Right lobe of liver (tissue), 6 donors: ENCODE data around the gene PAX4. TPM values are rescaled to one million over a fixed set of nuclear protein-coding genes. Genes with fewer than 3 reads are reported as not detected.
"Not testable (repeated sequence)": the region's sequence is repeated elsewhere in the genome, so short reads cannot be mapped to it uniquely, and the experiment has no call there.

Source experiments
- ATAC-seq, 4 donors: fragments of 200-7000 bp; cut with Tn5 transposase; one replicate each; pipeline ENCODE4 v1.9.1; 2020; ENCODE audit warnings: mild to moderate bottlenecking in 4 of 4, moderate library complexity in 4 of 4
- DNase-seq, 3 donors: peaks; one replicate each; pipeline ENCODE4 v3.0.0-alpha.2; 2020
- H3K27ac ChIP-seq, 3 donors: fragments of 200-600 bp; one replicate each; pipeline ENCODE4 v1.8.0; 2022
- H3K27me3 ChIP-seq, 2 donors: fragments of 200-600 bp; one replicate each; pipeline ENCODE4 v1.8.0; 2022
- H3K36me3 ChIP-seq, 4 donors: fragments of 200-600 bp; sonication (generic) in 1 of 4; one replicate each; pipeline versions ENCODE4 v1.5.1 to v1.8.0; 2017 to 2022; ENCODE audit warnings: control low read depth in 1 of 4
- H3K4me1 ChIP-seq, 4 donors: fragments of 200-600 bp; sonication (generic) in 1 of 4; one replicate each; pipeline versions ENCODE4 v1.5.1 to v1.8.0; 2017 to 2022; ENCODE audit warnings: control low read depth in 1 of 4
- H3K4me3 ChIP-seq, 3 donors: fragments of 200-600 bp; one replicate each; pipeline ENCODE4 v1.8.0; 2022
- H3K9me3 ChIP-seq, 4 donors: fragments of 200-600 bp; sonication (generic) in 1 of 4; one replicate each; pipeline versions ENCODE4 v1.5.1 to v1.8.0; 2017 to 2022; ENCODE audit warnings: control low read depth in 1 of 4
- POLR2A ChIP-seq: fragments of 450-650 bp; IDR thresholded peaks from one replicate; pipeline ENCODE4 v1.6.1; 2017; ENCODE audit warnings: antibody characterized with exemption, mild to moderate bottlenecking
- WGBS: methylation state at CpG from one replicate; pipeline ENCODE4 v1.1.6; 2018; ENCODE audit warnings: low coverage, low lambda C conversion rate; ENCODE audit not compliant: insufficient coverage; ENCODE audit errors: missing lambda C conversion rate; 5-methylcytosine and 5-hydroxymethylcytosine counted together
- intact Hi-C, 2 donors: fragments of 100-400 bp; cut with DNase I; formaldehyde crosslinking; loops; one replicate each; pipeline versions ENCODE4 v1.11.2 to v1.14.1; 2022
- total RNA-seq, 6 experiments: library from RNA; depleted of rRNA in 2 of 6; stranded (reverse); fragments of >200 nt in 2 of 6; fragmentation: NEBNext Ultra II Directional in 3 of 6; extraction: Animal tissue kit (Norgen Biotek cat#: 25700) in 3 of 6; gene quantifications; one replicate each; pipeline versions ENCODE4 v1.1.0 to v1.2.4, GENCODE V29; 2016 to 2023
- TF ChIP-seq, protein P1 (sequence below), 4 donors: fragments of 200-600 bp in 3 of 4; fragments of 450-650 bp in 1 of 4; IDR thresholded peaks; one replicate each; pipeline versions ENCODE4 v1.5.1 to v1.8.0; 2016 to 2022; ENCODE audit warnings: antibody characterized with exemption in 4 of 4, mild to moderate bottlenecking in 2 of 4
- donor health status: DM: no; HTN: yes; CAD: no.
- donor health status: DM: no; HTN: no; CAD: no.
- donor health status: DM: no; HTN: no; CAD: no.
- donor health status: DM: no; HTN: yes; CAD: no.
- donor health status: DM: no; HTN: yes; CAD: no.

Gene PAX4
- total RNA-seq, 6 experiments from 2014 or later, result not detected

DNA sequence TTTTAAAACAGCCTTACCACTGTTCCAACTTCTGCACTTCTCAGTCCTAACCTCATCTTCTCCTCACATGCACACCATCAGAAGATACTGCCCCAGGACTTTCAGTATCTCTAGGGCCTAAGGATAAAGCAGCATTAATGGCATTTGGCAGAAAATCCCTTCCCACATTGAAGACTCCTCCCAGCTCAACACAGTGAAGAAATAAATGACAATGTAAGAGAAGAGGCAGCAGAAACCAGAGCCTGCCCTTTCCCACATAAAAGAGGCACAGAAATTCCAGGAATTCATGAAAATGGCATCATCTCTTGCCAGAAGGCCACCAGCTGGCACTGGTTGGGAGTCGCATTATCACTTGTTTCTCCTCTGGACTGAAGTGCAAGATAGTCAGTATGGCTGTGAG, 36.2 kb downstream of the PAX4 start:
- WGBS, result 60% methylated on average over 1 of the region's 1 CpG
- H3K4me1 ChIP-seq, result peaks cover 0 to 49% (median 27%) of the 10 kb centered on the region in 4 donors

DNA sequence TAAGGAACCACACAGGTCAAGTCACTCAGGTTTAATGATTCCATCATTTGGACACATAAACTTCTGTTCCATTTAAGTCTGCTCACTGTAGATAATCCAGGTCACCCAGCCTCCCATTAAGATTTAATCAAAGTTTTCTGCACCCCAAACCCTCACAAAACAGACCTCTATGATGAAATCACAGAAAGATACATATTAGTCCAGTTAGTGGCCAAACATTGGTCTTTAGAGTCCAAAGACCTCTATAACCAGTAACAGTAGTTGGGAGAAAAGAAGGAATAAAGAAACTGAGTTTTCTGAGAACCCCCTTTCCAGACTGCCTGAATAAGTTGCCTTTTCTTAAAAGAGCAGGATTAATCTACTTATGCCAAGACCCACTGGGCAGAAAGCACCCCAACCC, 37.3 kb downstream of the PAX4 start:
- DNase-seq (no peak), ATAC-seq (no peak)
- no peaks in the 10 kb centered on the region for H3K27me3 ChIP-seq
- H3K36me3 ChIP-seq, result peaks cover 0 to 9% (median 0%) of the 10 kb centered on the region in 4 donors
- peaks cover 0 to 49% (median 27%) of the 10 kb centered on the region in 4 donors for H3K4me1 ChIP-seq
- no peaks in the 10 kb centered on the region for H3K9me3 ChIP-seq
- TF ChIP-seq POLR2A, result no peak
- TF ChIP-seq, protein P1, sequence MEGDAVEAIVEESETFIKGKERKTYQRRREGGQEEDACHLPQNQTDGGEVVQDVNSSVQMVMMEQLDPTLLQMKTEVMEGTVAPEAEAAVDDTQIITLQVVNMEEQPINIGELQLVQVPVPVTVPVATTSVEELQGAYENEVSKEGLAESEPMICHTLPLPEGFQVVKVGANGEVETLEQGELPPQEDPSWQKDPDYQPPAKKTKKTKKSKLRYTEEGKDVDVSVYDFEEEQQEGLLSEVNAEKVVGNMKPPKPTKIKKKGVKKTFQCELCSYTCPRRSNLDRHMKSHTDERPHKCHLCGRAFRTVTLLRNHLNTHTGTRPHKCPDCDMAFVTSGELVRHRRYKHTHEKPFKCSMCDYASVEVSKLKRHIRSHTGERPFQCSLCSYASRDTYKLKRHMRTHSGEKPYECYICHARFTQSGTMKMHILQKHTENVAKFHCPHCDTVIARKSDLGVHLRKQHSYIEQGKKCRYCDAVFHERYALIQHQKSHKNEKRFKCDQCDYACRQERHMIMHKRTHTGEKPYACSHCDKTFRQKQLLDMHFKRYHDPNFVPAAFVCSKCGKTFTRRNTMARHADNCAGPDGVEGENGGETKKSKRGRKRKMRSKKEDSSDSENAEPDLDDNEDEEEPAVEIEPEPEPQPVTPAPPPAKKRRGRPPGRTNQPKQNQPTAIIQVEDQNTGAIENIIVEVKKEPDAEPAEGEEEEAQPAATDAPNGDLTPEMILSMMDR (IDR thresholded peaks at IDR 0.05), result no peak
- H3K4me3 ChIP-seq, result no peak overlapping the region
- peak overlapping the region in 1 of 3 donors; percentile 29 for H3K27ac ChIP-seq
- intact Hi-C loops, result no loop called here

More for the DNA sequence above, 36.2 kb downstream of the PAX4 start:
- DNase-seq, result no peak
- peaks cover 0 to 9% (median 0%) of the 10 kb centered on the region in 4 donors for H3K36me3 ChIP-seq
- no peak overlapping the region for H3K4me3 ChIP-seq
- no peak for ATAC-seq
- no peaks in the 10 kb centered on the region for H3K9me3 ChIP-seq
- intact Hi-C loops, result no loop called here
- H3K27me3 ChIP-seq, result no peaks in the 10 kb centered on the region
- TF ChIP-seq POLR2A, result no peak
- H3K27ac ChIP-seq, result peak overlapping the region in 2 of 3 donors; percentile 22 to 49

DNA sequence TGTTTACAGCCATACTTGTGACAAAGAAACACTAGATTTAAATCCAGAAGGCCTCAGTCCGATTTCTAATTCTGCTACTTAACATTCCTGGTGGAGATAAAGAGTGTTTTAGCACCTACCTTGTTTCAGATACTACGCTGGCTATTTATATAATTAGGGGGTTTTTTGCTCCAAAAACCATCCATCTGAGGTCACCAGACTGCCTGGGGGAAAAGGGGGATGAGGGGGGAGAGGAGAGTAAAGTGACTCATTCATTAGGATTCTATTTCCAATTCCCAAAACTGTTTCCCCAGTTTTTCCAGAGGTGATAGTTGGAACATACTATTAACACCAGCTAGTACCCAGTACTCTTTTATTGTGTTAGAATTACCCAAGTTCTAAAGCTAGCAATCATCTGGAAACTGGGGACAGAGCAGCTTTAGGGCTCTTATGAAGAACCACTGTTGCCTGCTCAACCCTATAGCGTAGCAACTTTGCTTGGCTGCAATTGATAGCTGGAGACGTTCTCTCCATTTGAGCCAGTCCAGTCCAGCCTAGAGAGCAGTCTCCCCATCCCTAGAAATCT, 39.1 kb downstream of the PAX4 start:
- no peak for DNase-seq
- H3K27me3 ChIP-seq, result no peaks in the 10 kb centered on the region
- intact Hi-C loops, result no loop called here
- H3K4me1 ChIP-seq, result peaks cover 0 to 38% (median 20%) of the 10 kb centered on the region in 4 donors
- 90% methylated on average over 4 of the region's 4 CpGs for WGBS
- no peaks in the 10 kb centered on the region for H3K9me3 ChIP-seq
- no peak overlapping the region for H3K4me3 ChIP-seq
- H3K36me3 ChIP-seq, result peaks cover 0 to 9% (median 0%) of the 10 kb centered on the region in 4 donors
- ATAC-seq, result no peak
- TF ChIP-seq POLR2A, result no peak
- TF ChIP-seq, protein P1 (IDR thresholded peaks at IDR 0.05), result no peak
- no peak overlapping the region for H3K27ac ChIP-seq

DNA sequence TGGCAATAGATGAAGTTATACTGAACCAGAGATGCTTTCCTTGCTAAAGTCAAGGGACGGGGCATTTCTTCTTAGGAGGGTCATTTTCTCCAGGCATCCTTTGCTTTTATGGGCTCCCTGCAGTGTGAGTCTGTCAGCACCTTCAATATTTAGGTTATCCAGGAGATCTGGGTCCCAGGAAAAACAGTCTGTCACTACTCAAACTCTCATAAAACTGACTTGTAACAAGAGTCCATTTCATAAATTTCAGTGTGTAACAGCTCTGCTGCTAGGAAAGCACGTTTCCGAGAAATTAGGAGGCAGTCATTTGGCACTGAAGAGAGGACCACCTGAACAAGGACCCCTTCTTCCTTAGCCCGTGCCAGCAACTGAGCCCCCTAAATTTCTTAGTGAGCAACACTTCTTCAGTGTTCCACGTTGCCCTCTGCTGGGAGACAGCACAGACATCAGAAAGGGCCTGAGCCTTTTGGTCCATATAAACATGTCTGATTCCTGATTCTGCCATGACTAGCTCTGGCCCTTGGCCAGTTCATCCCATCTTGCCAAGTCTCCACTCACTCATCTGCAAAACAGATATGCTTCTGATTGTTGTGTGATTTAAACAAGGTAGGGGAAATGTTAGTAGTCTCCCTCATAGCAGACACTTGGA, 39.8 kb downstream of the PAX4 start:
- no peaks in the 10 kb centered on the region for H3K27me3 ChIP-seq
- H3K36me3 ChIP-seq, result peaks cover 0 to 9% (median 0%) of the 10 kb centered on the region in 4 donors
- 85% methylated on average over 3 of the region's 5 CpGs for WGBS
- no peak overlapping the region for H3K4me3 ChIP-seq
- TF ChIP-seq POLR2A, result no peak
- TF ChIP-seq, protein P1 (IDR thresholded peaks at IDR 0.05), result peak in 2 of 4 donors; percentile 5 to 9
- intact Hi-C loops, result no loop called here
- no peak overlapping the region for H3K27ac ChIP-seq
- DNase-seq (no peak), ATAC-seq (no peak)
- H3K4me1 ChIP-seq, result peaks cover 0 to 32% (median 16%) of the 10 kb centered on the region in 4 donors
- H3K9me3 ChIP-seq, result no peaks in the 10 kb centered on the region

DNA sequence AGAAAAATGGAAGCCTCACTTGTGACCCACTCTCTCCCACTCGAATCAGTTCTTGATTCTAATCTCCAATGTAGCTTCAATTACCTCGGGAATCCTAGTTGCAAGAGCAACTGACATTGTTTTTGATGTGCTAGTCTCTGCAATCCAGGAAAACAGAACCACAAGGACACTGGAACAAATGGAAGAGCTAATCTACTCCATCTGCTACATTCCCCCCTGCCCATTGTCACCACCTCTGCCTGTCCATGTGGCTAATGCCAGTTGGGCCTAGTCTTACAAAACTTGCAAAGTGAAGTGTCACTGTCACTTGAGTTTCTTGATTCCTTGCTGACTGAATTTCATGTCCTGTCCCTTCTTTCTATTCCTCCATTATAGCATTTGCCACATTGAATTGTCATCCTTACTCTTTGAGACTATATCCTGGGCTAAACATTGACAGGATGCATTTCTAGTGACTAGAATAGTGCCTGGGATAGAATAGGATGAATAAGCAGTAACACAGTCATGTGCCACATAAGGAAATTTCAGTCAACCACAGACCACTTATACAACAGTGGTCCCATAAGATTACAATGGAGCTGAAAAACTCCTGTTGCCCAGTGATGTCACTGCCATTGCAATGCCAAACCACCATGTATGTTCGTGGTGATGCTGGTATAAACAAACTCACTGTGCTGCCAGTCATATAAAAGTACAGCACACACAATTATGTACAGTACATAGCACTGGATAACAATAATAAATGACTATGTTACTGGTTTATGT, 46.0 kb downstream of the PAX4 start:
- no peak overlapping the region for H3K4me3 ChIP-seq
- H3K36me3 ChIP-seq, result no peaks in the 10 kb centered on the region
- H3K27me3 ChIP-seq, result no peaks in the 10 kb centered on the region
- 64% methylated on average over 1 of the region's 3 CpGs for WGBS
- ATAC-seq, result no peak
- DNase-seq, result no peak
- no peak overlapping the region for H3K27ac ChIP-seq
- intact Hi-C loops, result no loop called here
- TF ChIP-seq, protein P1 (IDR thresholded peaks at IDR 0.05), result no peak
- no peak for TF ChIP-seq POLR2A
- no peaks in the 10 kb centered on the region for H3K4me1 ChIP-seq
- no peaks in the 10 kb centered on the region for H3K9me3 ChIP-seq

DNA sequence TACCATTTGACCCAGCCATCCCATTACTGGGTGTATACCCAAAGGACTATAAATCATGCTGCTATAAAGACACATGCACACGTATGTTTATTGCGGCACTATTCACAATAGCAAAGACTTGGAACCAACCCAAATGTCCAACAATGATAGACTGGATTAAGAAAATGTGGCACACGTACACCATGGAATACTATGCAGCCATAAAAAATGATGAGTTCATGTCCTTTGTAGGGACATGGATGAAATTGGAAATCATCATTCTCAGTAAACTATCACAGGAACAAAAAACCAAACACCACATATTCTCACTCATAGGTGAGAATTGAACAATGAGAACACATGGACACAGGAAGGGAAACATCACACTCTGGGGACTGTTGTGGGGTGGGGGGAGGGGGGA, 49.9 kb downstream of the PAX4 start:
- H3K36me3 ChIP-seq, H3K27me3 ChIP-seq, intact Hi-C loops, H3K4me1 ChIP-seq, DNase-seq, H3K27ac ChIP-seq, ATAC-seq, H3K4me3 ChIP-seq, H3K9me3 ChIP-seq: not testable (repeated sequence)
- WGBS, result no CpG with 5 or more reads among the region's 3 CpGs
